ENCODE data around the gene OBSCN. TPM values are rescaled to one million over a fixed set of nuclear protein-coding genes. Genes with fewer than 3 reads are reported as not detected.

The OBSCN gene
- total and polyA plus RNA-seq, 11 donors = 155 to 524 (median 354) TPM

GRCh38 chr1:228364706-228365213 is 156.9 kb downstream of the OBSCN start:
- DNase-seq (peak in 4 of 5 donors; percentile 7 to 66 (median 23)), ATAC-seq (no peak)
- peaks cover 0 to 6% (median 0%) of the 10 kb centered on the region in 9 donors for H3K36me3 ChIP-seq
- no peaks in the 10 kb centered on the region for H3K9me3 ChIP-seq
- 74 to 79% (median 78%) methylated on average over 16 to 19 of the region's 19 CpGs; no CpG with 5 or more reads in 1 of the 4 donors for WGBS, 4 donors
- TF ChIP-seq CTCF (IDR thresholded peaks at IDR 0.05) (no peak), POLR2A (IDR thresholded peaks at IDR 0.05) (no peak)
- H3K4me1 ChIP-seq = peaks cover 0 to 60% (median 18%) of the 10 kb centered on the region in 12 donors
- no peak overlapping the region for H3K4me3 ChIP-seq
- H3K27ac ChIP-seq = peak overlapping the region in 6 of 12 donors; percentile 5 to 96 (median 62)
- H3K27me3 ChIP-seq = no peaks in the 10 kb centered on the region
- intact Hi-C loops (cut with DNase I) = no loop called here

- H3K4me3 ChIP-seq = no peak overlapping the region
- H3K4me1 ChIP-seq = peaks cover 0 to 67% (median 20%) of the 10 kb centered on the region in 12 donors
- ATAC-seq (no peak), DNase-seq (peak in 3 of 5 donors; percentile 5 to 28 (median 25))
- H3K36me3 ChIP-seq = peaks cover 0 to 6% (median 0%) of the 10 kb centered on the region in 9 donors
- H3K9me3 ChIP-seq = no peaks in the 10 kb centered on the region
- TF ChIP-seq CTCF (IDR thresholded peaks at IDR 0.05) (no peak), POLR2A (IDR thresholded peaks at IDR 0.05) (no peak)
- H3K27me3 ChIP-seq = no peaks in the 10 kb centered on the region
- intact Hi-C loops (cut with DNase I) = no loop called here
- WGBS, 4 donors = 71 to 80% (median 79%) methylated on average over 11 to 20 of the region's 20 CpGs
- peak overlapping the region in 9 of 12 donors; percentile 5 to 96 (median 27) for H3K27ac ChIP-seq
Observed at GRCh38 chr1:228365271-228366061, 157.6 kb downstream of the OBSCN start.

GRCh38 chr1:228366062-228366865 is 158.4 kb downstream of the OBSCN start:
- DNase-seq (peak in 4 of 5 donors; percentile 7 to 49 (median 22)), ATAC-seq (no peak)
- Histone ChIP-seq H3K27me3 (no peaks in the 10 kb centered on the region), H3K36me3 (peaks cover 0 to 6% (median 0%) of the 10 kb centered on the region in 9 donors), H3K4me1 (peaks cover 0 to 74% (median 20%) of the 10 kb centered on the region in 12 donors), H3K4me3 (peak overlapping the region in 1 of 12 donors; percentile 54), H3K27ac (peak overlapping the region in 7 of 12 donors; percentile 13 to 96 (median 94)), H3K9me3 (no peaks in the 10 kb centered on the region)
- TF ChIP-seq POLR2A (IDR thresholded peaks at IDR 0.05) = no peak
- TF ChIP-seq CTCF (IDR thresholded peaks at IDR 0.05) = no peak
- intact Hi-C loops (cut with DNase I) = no loop called here
- 79 to 91% (median 88%) methylated on average over 15 to 23 of the region's 23 CpGs for WGBS, 4 donors

All from heart left ventricle (tissue), 16 donors.